Measurements from ENCODE around the gene CNTN6.

Gene CNTN6

GRCh38 chr3:1183320-1184048 lies 90.7 kb downstream of the CNTN6 start:
- no peak for DNase-seq

- no peak for DNase-seq
Measured at GRCh38 chr3:1190569-1190968, 97.7 kb downstream of the CNTN6 start.

GRCh38 chr3:1191026-1191425 lies 98.2 kb downstream of the CNTN6 start:
- no peak for DNase-seq

DNA sequence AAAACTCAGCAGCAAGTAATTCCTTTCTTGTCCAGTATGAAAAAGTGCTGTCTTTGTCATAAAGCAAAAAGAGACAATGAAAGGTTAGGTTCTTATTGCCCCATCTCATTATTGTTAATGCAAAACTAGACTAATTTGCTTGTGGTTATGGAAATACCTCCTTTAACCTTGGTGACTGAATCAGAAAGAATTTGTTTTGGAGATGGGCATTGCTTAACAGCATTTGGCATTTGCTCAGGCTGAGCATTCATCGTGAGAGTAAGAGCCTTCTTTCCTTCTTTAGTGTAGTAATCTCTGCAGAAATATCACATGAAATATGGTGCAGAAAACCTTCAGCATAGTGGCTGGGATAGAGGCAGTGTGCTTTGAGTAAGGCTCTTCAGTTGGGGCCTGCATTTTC lies 103.1 kb downstream of the CNTN6 start:
- DNase-seq: no peak

DNA sequence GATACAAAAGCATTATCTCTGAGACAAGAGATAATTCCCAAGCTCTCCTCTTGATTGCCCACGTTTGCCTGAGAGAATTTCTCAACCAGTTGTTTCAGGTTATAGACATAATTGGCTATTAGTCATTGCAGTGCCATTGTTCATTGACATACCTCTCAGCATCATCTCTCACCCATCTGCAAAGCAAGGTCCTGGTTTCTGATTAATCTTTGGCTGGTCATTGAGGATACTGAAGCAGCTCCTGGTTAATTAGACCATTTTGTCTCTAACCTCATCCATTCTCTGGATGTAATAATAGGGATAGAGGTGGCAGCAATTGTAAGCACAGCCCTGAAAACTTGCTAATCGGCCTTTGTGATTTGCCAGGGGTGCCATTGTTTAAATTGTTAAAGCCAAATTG lies 104.2 kb downstream of the CNTN6 start:
- DNase-seq: no peak

GRCh38 chr3:1200371-1200770 lies 107.5 kb downstream of the CNTN6 start:
- no peak for DNase-seq

- DNase-seq: no peak
Measured at GRCh38 chr3:1207904-1208303, 115.1 kb downstream of the CNTN6 start.

GRCh38 chr3:1214933-1215332 lies 122.1 kb downstream of the CNTN6 start:
- no peak for DNase-seq

GRCh38 chr3:1216856-1217255 lies 124.0 kb downstream of the CNTN6 start:
- DNase-seq: no peak

GRCh38 chr3:1227111-1227510 lies 134.3 kb downstream of the CNTN6 start:
- no peak for DNase-seq

GRCh38 chr3:1228289-1228688 lies 135.5 kb downstream of the CNTN6 start:
- no peak for DNase-seq

- no peak for DNase-seq
Measured at GRCh38 chr3:1230920-1231319, 138.1 kb downstream of the CNTN6 start.

- no peak for DNase-seq
Measured at GRCh38 chr3:1232276-1232675, 139.5 kb downstream of the CNTN6 start.

GRCh38 chr3:1235526-1236120 lies 142.8 kb downstream of the CNTN6 start:
- DNase-seq: no peak

- no peak for DNase-seq
Measured at GRCh38 chr3:1251282-1252060, 158.6 kb downstream of the CNTN6 start.

- no peak for DNase-seq
Measured at GRCh38 chr3:1252061-1252430, 159.2 kb downstream of the CNTN6 start.

GRCh38 chr3:1262246-1262645 lies 169.4 kb downstream of the CNTN6 start:
- DNase-seq: no peak

DNA sequence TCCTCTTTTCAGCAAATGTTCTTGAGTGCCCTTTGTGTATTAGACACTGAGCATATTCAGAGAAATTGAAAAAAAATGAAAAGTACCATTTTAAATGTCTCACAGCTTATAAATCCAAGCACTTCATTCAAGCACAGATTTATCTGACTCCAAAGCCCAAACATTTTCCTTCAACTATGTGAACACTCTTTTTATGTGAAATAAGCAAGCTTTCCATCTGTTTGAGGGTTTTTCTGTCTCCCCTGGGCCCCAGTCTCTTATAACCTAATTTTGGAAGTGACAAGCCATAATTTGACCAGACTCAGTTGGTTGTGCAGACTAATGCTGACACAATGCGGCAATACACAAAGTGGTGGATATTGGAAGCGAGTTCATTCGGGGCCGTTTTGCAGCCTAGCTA lies 170.3 kb downstream of the CNTN6 start:
- DNase-seq: no peak

DNA sequence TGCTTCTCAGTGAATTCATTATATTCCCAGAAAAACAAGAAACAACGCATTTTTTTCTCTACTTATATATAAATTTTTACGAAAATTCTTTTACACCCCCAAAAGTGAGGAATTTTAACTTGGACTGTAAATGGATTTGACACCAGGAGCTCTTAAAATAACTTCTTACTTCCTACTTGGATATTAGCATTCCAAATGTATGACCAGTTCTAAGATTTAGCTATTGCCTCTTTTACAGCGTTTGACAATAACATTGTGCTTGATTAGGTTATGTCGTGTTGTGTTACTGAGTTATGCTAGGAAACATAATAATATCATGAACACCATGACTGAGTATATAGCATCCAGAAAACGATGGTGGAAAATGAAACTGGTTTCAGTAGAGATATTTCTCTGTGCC lies 177.0 kb downstream of the CNTN6 start:
- no peak for DNase-seq

GRCh38 chr3:1272546-1273265 lies 179.9 kb downstream of the CNTN6 start:
- DNase-seq: no peak

DNA sequence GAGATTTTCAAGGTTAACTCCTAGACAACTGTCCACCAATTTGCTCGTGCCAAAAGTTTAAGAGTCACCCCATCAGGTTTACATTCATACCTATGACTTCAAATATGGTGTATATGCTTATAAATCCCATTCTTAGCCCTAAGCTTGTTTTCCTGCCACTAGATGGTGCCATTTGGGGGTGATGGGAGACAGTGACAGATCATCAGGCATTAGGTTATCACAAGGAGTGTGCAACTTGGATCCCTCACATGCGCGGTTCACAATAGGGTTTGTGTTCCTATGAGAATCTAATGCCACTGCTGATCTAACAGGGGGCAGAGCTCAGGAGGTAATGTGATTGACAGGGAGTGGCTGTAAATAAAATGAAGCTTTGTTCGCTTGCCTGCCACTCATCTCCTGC lies 182.7 kb downstream of the CNTN6 start:
- DNase-seq: no peak

DNA sequence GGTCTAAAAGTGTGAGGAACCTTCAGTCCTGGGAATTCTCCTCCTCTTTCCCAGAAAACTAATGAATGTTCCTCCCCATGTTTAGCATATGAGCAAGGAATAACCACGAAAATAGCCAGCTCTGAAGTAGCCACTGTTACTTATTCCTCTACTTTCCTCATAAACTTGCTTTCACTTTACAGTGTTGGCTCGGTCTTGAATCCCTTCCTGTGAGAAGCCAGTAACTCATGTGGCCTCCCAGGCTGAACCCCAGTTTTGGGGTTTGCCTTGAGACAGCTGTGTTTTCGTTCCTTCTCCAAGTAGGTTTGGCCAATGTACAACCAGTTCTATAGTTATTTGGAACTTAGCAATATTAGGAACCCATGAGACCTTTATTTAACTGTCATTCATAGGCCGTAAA lies 195.0 kb downstream of the CNTN6 start:
- no peak for DNase-seq

GRCh38 chr3:1288805-1289494 lies 196.1 kb downstream of the CNTN6 start:
- DNase-seq: no peak
